HepG2 (cell line): ENCODE measurements around the gene SELENOH. TPM values are rescaled to one million over a fixed set of nuclear protein-coding genes. Genes with fewer than 3 reads are reported as not detected.

Source experiments
- ATF2 ChIP-seq: sonication (generic); formaldehyde crosslinking; IDR thresholded peaks from 2 replicates; pipeline ENCODE4 v1.4.0; 2020; ENCODE audit warnings: missing genetic modification reagents
- CBX5 ChIP-seq: sonication (generic); formaldehyde crosslinking; IDR thresholded peaks from 2 replicates; pipeline ENCODE4 v1.4.0; 2020; ENCODE audit warnings: missing genetic modification reagents, borderline replicate concordance
- ELF1 ChIP-seq: sonication (generic); formaldehyde crosslinking; IDR thresholded peaks from 2 replicates; pipeline ENCODE4 v1.4.0; 2020; ENCODE audit warnings: missing genetic modification reagents
- FOXK2 ChIP-seq: fragments of 450-650 bp; IDR thresholded peaks from 2 replicates; pipeline ENCODE4 v1.6.1; 2016
- GABPB1 ChIP-seq: IDR thresholded peaks from 2 replicates; pipeline ENCODE4 v1.6.1; 2016; ENCODE audit warnings: mild to moderate bottlenecking, missing genetic modification reagents, moderate library complexity, missing compliant biosample characterization
- HNRNPLL ChIP-seq: fragments of 200-400 bp; formaldehyde crosslinking; IDR thresholded peaks from 2 replicates; pipeline ENCODE4 v1.6.1; 2017; ENCODE audit warnings: mild to moderate bottlenecking, low read depth, low read length; ENCODE audit not compliant: poor library complexity, severe bottlenecking
- ISL2 ChIP-seq: sonication (generic); formaldehyde crosslinking; IDR thresholded peaks from 2 replicates; pipeline ENCODE4 v1.5.0; 2020; ENCODE audit warnings: missing genetic modification reagents
- MIER3 ChIP-seq: IDR thresholded peaks from 2 replicates; pipeline ENCODE4 v1.6.1; 2016; ENCODE audit warnings: missing compliant biosample characterization, borderline replicate concordance
- RXRB ChIP-seq: IDR thresholded peaks from 2 replicates; pipeline ENCODE4 v1.6.1; 2016; ENCODE audit warnings: borderline replicate concordance, missing genetic modification reagents, missing compliant biosample characterization
- TIGD3 ChIP-seq: sonication (generic); formaldehyde crosslinking; IDR thresholded peaks from 2 replicates; pipeline ENCODE4 v1.5.1; 2020; ENCODE audit warnings: mild to moderate bottlenecking, missing genetic modification reagents, borderline replicate concordance
- ZFX ChIP-seq: sonication (generic); formaldehyde crosslinking; IDR thresholded peaks from 2 replicates; pipeline ENCODE4 v1.4.0; 2020; ENCODE audit warnings: mild to moderate bottlenecking, low read depth, missing genetic modification reagents, moderate library complexity
- ZNF138 ChIP-seq: sonication (generic); formaldehyde crosslinking; IDR thresholded peaks from 2 replicates; pipeline ENCODE4 v1.5.0; 2020; ENCODE audit warnings: mild to moderate bottlenecking, low read depth, missing genetic modification reagents
- ZNF225 ChIP-seq: sonication (generic); formaldehyde crosslinking; IDR thresholded peaks from 2 replicates; pipeline ENCODE4 v1.4.0; 2020; ENCODE audit warnings: mild to moderate bottlenecking, missing genetic modification reagents
- ZNF407 ChIP-seq: sonication (generic); formaldehyde crosslinking; IDR thresholded peaks from one replicate; pipeline ENCODE4 v1.5.1; 2020; ENCODE audit warnings: mild to moderate bottlenecking, missing genetic modification reagents; ENCODE audit errors: not compliant biosample characterization
- ZNF891 ChIP-seq: sonication (generic); formaldehyde crosslinking; IDR thresholded peaks from 2 replicates; pipeline ENCODE4 v1.5.0; 2020; ENCODE audit warnings: mild to moderate bottlenecking, missing genetic modification reagents
- polyA plus RNA-seq, 8 experiments: library from polyadenylated mRNA; depleted of rRNA in 3 of 8; stranded (reverse) in 7 of 8; unstranded in 1 of 8; fragments of >200 nt; fragmentation: Illumina TruSeq in 4 of 8; extraction: Trizol in 4 of 8; gene quantifications; 2 replicates each; pipeline versions ENCODE4 v1.2.1 to v1.2.3, GENCODE V29; 2011 to 2016; ENCODE audit warnings: low read depth in 4 of 8, missing spikeins in 1 of 8, mixed read lengths in 1 of 8; ENCODE audit not compliant: insufficient read depth in 1 of 8
- total RNA-seq, 5 experiments: library from RNA; depleted of rRNA; stranded (reverse); fragments of >200 nt; fragmentation: Illumina TruSeq; extraction: Trizol; gene quantifications; 2 replicates each; pipeline ENCODE4 v1.2.3, GENCODE V29; 2016; ENCODE audit warnings: low read depth in 1 of 5
- TF ChIP-seq, protein P1 (sequence below): sonication (generic); formaldehyde crosslinking; IDR thresholded peaks from 2 replicates; pipeline ENCODE4 v1.4.0; 2020; ENCODE audit warnings: missing genetic modification reagents, low read depth, mild to moderate bottlenecking, borderline replicate concordance

The SELENOH gene
- total and polyA plus RNA-seq, 2 of the 13 experiments (the other 11 are each of a cell fraction or from before 2014, with no cell fraction given) = 27.2 to 77.4 TPM

DNA sequence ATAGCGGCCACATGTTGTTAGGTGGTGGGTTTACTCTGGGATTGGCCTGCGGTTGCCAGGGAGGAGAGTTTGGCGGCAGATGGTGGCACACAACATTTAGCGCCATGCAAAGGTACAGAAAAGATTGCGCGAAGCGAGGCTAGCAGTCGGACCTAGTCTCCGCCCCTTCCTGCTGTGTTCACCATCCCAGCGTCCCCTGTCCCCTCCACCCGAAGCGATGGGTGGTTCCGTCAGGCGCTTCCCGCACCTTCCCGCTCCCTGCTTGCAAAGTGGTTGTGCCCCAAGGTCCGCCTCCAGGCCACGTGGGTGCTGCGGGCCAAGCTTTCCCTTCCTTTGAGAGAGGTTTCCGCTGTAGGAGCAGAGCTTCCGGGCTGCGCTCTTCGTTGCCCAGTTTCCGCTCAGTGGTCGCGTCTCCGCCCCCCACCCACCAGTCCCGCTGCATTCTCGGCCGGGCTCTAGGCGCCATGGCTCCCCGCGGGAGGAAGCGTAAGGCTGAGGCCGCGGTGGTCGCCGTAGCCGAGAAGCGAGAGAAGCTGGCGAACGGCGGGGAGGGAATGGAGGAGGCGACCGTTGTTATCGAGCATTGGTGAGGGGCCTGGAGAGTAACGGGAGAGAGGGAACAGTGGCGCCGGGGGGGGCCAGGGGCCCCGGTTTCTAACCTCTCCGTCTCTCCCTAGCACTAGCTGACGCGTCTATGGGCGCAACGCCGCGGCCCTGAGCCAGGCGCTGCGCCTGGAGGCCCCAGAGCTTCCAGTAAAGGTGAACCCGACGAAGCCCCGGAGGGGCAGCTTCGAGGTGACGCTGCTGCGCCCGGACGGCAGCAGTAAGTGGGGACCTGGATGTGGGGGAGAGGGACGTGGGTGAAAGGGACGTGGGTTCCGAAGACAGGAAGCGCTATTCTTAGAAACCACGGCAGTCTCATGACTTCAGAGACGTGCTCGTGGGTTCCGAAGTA, at the start of gene SELENOH (continued):
- TF ChIP-seq ATF2 (peak; percentile 65; the same call in 1 of the 2 replicates), ZNF891 (CRISPR knock-in tag) (peak; percentile 71), HNRNPLL (peak; percentile 90), ZNF407 (peak; percentile 41), GABPB1 (CRISPR knock-in tag) (peak; percentile 96), TIGD3 (CRISPR knock-in tag) (no peak), RXRB (CRISPR knock-in tag) (peak; percentile 42), ZNF138 (CRISPR knock-in tag) (0 out of 2 replicates have a peak, but pooled peaks have one; percentile 49), ISL2 (peak; percentile 52; the same call in 1 of the 2 replicates), ZNF225 (CRISPR knock-in tag) (peak; percentile 88), CBX5 (peak; percentile 70; the same call in 1 of the 2 replicates), ELF1 (CRISPR knock-in tag) (peak; percentile 84), ZFX (peak; percentile 75; the same call in 1 of the 2 replicates), FOXK2 (peak; percentile 61; the same call in 1 of the 2 replicates), MIER3 (CRISPR knock-in tag) (peak; percentile 77; the same call in 1 of the 2 replicates)
- TF ChIP-seq, protein P1, sequence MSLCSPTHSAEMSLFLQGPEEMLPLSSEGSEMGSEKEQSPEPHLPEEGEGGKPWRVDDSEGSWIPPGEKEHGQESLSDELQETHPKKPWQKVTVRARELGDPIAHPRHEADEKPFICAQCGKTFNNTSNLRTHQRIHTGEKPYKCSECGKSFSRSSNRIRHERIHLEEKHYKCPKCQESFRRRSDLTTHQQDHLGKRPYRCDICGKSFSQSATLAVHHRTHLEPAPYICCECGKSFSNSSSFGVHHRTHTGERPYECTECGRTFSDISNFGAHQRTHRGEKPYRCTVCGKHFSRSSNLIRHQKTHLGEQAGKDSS (CRISPR knock-in tag) = 0 out of 2 replicates have a peak, but pooled peaks have one; percentile 61
